ENCODE data around the gene RECK. TPM values are rescaled to one million over a fixed set of nuclear protein-coding genes. Genes with fewer than 3 reads are reported as not detected.

Gene RECK
- total and polyA plus RNA-seq, 8 donors = 18.5 to 23.7 (median 22.6) TPM

GRCh38 chr9:36161187-36161586 is 124.5 kb downstream of the RECK start:
- Histone ChIP-seq H3K36me3 (peaks cover 0 to 24% of the 10 kb centered on the region in 2 donors), H3K27me3 (peaks cover 0 to 5% of the 10 kb centered on the region in 2 donors), H3K27ac (peak overlapping the region in 1 of 2 donors; percentile 59), H3K9me3 (peaks cover 0 to 3% of the 10 kb centered on the region in 2 donors), H3K4me3 (no peak overlapping the region), H3K4me1 (peaks cover 9 to 35% of the 10 kb centered on the region in 2 donors)
- TF ChIP-seq, protein P1, sequence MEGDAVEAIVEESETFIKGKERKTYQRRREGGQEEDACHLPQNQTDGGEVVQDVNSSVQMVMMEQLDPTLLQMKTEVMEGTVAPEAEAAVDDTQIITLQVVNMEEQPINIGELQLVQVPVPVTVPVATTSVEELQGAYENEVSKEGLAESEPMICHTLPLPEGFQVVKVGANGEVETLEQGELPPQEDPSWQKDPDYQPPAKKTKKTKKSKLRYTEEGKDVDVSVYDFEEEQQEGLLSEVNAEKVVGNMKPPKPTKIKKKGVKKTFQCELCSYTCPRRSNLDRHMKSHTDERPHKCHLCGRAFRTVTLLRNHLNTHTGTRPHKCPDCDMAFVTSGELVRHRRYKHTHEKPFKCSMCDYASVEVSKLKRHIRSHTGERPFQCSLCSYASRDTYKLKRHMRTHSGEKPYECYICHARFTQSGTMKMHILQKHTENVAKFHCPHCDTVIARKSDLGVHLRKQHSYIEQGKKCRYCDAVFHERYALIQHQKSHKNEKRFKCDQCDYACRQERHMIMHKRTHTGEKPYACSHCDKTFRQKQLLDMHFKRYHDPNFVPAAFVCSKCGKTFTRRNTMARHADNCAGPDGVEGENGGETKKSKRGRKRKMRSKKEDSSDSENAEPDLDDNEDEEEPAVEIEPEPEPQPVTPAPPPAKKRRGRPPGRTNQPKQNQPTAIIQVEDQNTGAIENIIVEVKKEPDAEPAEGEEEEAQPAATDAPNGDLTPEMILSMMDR (IDR thresholded peaks at IDR 0.05) = no peak
- no peak for DNase-seq
- ATAC-seq = no peak
- intact Hi-C loops (cut with DNase I) = no loop called here

DNA sequence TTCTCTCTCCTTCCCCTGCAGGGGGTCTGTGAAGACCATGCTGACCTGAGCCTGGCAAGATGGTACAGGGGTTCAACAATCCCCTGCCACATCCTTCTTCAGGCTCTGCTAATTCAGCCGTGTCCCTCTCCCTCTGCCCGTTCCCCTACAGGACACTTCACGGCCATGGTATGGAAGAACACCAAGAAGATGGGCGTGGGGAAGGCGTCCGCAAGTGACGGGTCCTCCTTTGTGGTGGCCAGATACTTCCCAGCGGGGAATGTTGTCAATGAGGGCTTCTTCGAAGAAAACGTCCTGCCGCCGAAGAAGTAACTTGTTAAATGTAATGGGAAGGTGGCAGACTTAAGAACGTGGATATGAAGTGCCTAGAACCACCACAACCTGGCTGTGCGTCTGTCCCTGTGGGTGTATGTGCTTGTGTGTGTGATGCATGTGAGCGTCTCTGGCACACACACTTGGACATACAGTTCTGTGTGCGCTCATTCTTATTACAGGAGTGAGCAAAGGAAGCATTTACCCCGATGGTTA is 125.6 kb downstream of the RECK start:
- Histone ChIP-seq H3K4me1 (peaks cover 9 to 45% of the 10 kb centered on the region in 2 donors), H3K4me3 (no peak overlapping the region), H3K27me3 (peaks cover 0 to 7% of the 10 kb centered on the region in 2 donors), H3K36me3 (peaks cover 0 to 19% of the 10 kb centered on the region in 2 donors), H3K9me3 (no peaks in the 10 kb centered on the region), H3K27ac (no peak overlapping the region)
- ATAC-seq = no peak
- intact Hi-C loops (cut with DNase I) = no loop called here
- TF ChIP-seq, protein P1 (IDR thresholded peaks at IDR 0.05) = no peak
- no peak for DNase-seq

DNA sequence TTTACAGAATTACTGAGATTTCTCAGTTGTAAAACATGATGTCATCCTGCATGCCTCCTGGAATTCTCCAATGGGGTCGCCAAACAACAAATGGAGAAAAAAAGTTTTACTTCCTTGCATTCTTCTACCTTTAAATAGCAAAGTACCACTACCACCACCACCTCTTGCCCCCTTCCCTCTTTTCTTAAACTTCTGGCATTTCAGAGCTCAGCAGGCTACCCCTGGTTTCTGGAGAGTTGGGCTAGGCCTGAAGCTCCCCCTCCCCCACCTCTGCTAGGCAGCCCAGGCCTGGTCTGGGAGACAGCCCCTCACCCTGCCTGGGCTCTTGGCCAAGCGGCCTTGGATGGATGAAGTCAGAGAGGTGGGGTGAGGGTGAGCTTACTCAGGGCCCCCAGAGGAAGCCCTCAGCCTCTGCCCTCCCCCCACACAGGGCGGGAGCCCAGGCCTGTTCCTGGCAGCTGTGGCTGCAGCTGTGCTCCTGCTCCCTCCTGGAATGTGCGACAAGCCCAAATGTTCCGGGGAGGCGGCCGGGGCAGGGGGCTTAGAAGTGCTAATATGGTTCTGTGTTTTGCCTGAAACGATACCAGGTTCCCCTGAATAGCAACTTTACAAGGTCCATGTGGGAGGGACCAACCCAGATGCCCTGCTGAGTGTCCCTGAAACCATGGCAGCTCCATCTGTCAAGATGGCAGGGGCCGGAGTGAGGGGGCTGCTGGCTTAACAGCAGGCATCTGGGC is 126.5 kb downstream of the RECK start:
- H3K27ac ChIP-seq = peak overlapping the region; percentile 34 to 70
- ATAC-seq (peak; percentile 12), DNase-seq (peak in 3 of 4 donors; percentile 58 to 93 (median 76))
- intact Hi-C loops (cut with DNase I) = no loop called here
- peaks cover 9 to 36% of the 10 kb centered on the region in 2 donors for H3K4me1 ChIP-seq
- H3K36me3 ChIP-seq = peaks cover 0 to 19% of the 10 kb centered on the region in 2 donors
- TF ChIP-seq, protein P1 (IDR thresholded peaks at IDR 0.05) = no peak
- no peak overlapping the region for H3K4me3 ChIP-seq
- peaks cover 0 to 7% of the 10 kb centered on the region in 2 donors for H3K27me3 ChIP-seq
- H3K9me3 ChIP-seq = no peaks in the 10 kb centered on the region

DNA sequence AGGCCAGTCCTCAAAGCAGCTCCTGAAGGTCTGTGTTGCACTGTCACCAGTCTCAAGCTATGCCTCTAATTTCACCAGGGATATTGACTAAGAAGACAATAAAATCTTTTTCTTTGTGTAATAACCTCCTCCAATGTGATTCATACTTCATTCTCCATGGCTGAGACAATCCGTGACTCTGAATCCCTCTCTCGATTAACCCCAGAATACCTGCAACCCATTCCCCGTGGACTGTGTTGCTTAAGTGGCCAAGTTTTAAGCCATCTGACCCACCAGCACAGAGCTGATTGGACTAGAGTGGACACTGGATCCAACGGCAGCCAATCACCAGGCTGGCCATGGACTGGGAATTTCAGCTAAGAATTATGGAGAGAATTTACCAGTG is 127.1 kb downstream of the RECK start:
- no peak for ATAC-seq

DNA sequence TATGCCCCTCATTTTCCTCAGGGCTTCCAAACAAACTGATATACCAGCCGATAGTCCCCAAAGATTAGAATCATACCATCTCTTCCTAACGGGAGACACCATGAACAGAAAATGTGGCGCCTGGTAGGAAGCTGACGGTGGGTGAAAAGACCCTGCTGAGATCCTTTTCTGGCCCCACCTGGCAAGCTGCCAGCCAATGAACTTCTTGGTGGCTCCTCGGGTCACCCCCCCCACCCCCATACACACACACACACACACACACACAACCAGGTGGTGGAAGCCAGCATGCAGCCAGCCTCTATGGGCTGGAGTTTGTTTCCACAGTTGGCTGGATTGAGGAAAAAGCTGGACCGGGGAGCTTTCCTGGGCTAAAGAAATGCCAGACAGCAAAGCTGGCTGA is 127.7 kb downstream of the RECK start:
- DNase-seq (no peak), ATAC-seq (no peak)
- peaks cover 0 to 19% of the 10 kb centered on the region in 2 donors for H3K36me3 ChIP-seq
- H3K4me1 ChIP-seq = peaks cover 9 to 31% of the 10 kb centered on the region in 2 donors
- no peak overlapping the region for H3K27ac ChIP-seq
- no peaks in the 10 kb centered on the region for H3K9me3 ChIP-seq
- intact Hi-C loops (cut with DNase I) = no loop called here
- TF ChIP-seq, protein P1 (IDR thresholded peaks at IDR 0.05) = no peak
- no peak overlapping the region for H3K4me3 ChIP-seq
- H3K27me3 ChIP-seq = peaks cover 0 to 7% of the 10 kb centered on the region in 2 donors

More for the DNA sequence above, 127.1 kb downstream of the RECK start:
- Histone ChIP-seq H3K36me3 (peaks cover 0 to 19% of the 10 kb centered on the region in 2 donors), H3K4me3 (no peak overlapping the region), H3K27ac (peak overlapping the region; percentile 34 to 70), H3K27me3 (peaks cover 0 to 7% of the 10 kb centered on the region in 2 donors), H3K9me3 (no peaks in the 10 kb centered on the region), H3K4me1 (peaks cover 9 to 31% of the 10 kb centered on the region in 2 donors)
- DNase-seq = no peak
- TF ChIP-seq, protein P1 (IDR thresholded peaks at IDR 0.05) = no peak
- intact Hi-C loops (cut with DNase I) = no loop called here

All from left lung (tissue), 10 donors.